VCaP (cell line): ENCODE data around the gene ACOX1.
A peak's percentile ranks its signal among the peaks of the same experiment; 100 is the strongest.

Experiments used
- H3K27ac ChIP-seq: fragments of 450-650 bp; 2 replicates; pipeline ENCODE4 v1.5.1; 2017
- CTCF ChIP-seq: fragments of 450-650 bp; conservative IDR thresholded peaks from 2 replicates; pipeline ENCODE4 v1.5.1; 2017; ENCODE audit warnings: mild to moderate bottlenecking, moderate library complexity

The ACOX1 gene

GRCh38 chr17:76000755-76001521, 22.0 kb upstream of the ACOX1 start, which contains the start of gene CDK3:
CDK3 (plus strand) TSS chr17:76000855; CDS start chr17:76001426, 571 bp downstream.
- TF ChIP-seq CTCF: peak; percentile 60
- peak within 1 kb of the TSS; percentile 85 for H3K27ac ChIP-seq

- TF ChIP-seq CTCF: peak; percentile 94
- peak overlapping the region; percentile 85 for H3K27ac ChIP-seq
These were observed 21.2 kb upstream of the ACOX1 start for GRCh38 chr17:76000016-76000754.

GRCh38 chr17:75998327-75998795, 19.4 kb upstream of the ACOX1 start:
- TF ChIP-seq CTCF: no peak
- peak overlapping the region; percentile 85 for H3K27ac ChIP-seq

GRCh38 chr17:75996665-75997590, 18.0 kb upstream of the ACOX1 start:
- no peak overlapping the region; the same call in 1 of the 2 replicates for H3K27ac ChIP-seq
- TF ChIP-seq CTCF: no peak

- H3K27ac ChIP-seq: no peak overlapping the region
- TF ChIP-seq CTCF: no peak
These were observed 16.5 kb upstream of the ACOX1 start for GRCh38 chr17:75995385-75995925.

- no peak for TF ChIP-seq CTCF
- no peak overlapping the region for H3K27ac ChIP-seq
These were observed 15.9 kb upstream of the ACOX1 start for GRCh38 chr17:75994802-75995370.
